CD4-positive, CD25-positive, alpha-beta regulatory T cell (primary cell): ENCODE results near the gene ZMYND8. TPM values are rescaled to one million over a fixed set of nuclear protein-coding genes. Genes with fewer than 3 reads are reported as not detected.
"Not testable (repeated sequence)": the region's sequence is repeated elsewhere in the genome, so short reads cannot be mapped to it uniquely, and the experiment has no call there.

Experiments used
- ATAC-seq, 2 donors: fragments of 150-1000 bp; cut with Tn5 transposase; one replicate each; pipeline ENCODE4 v1.10.0; 2021; ENCODE audit warnings: low read depth in 2 of 2, moderate number of reproducible peaks in 2 of 2, moderate library complexity in 1 of 2
- DNase-seq, 3 donors: peaks; one replicate each; pipeline versions ENCODE4 v3.0.0 to v3.0.0-alpha.2; 2012 to 2022; ENCODE audit warnings: mixed read lengths in 1 of 3
- H3K27ac ChIP-seq: one replicate; pipeline ENCODE4 v1.7.0; 2013; ENCODE audit warnings: mild to moderate bottlenecking, low read length; ENCODE audit not compliant: insufficient read depth, poor library complexity, severe bottlenecking
- H3K27me3 ChIP-seq: one replicate; pipeline ENCODE4 v1.7.0; 2013; ENCODE audit warnings: low read length; ENCODE audit not compliant: control insufficient read depth, insufficient read depth
- H3K36me3 ChIP-seq: one replicate; pipeline ENCODE4 v1.7.0; 2013; ENCODE audit warnings: mild to moderate bottlenecking, low read length, moderate library complexity; ENCODE audit not compliant: control insufficient read depth, insufficient read depth
- H3K4me1 ChIP-seq: 2 replicates; pipeline ENCODE4 v1.7.0; 2013; ENCODE audit warnings: mild to moderate bottlenecking, low read length; ENCODE audit not compliant: insufficient read depth, control insufficient read depth, poor library complexity, severe bottlenecking
- H3K4me3 ChIP-seq: one replicate; pipeline ENCODE4 v1.7.0; 2013; ENCODE audit warnings: low read depth, mild to moderate bottlenecking, low read length, moderate library complexity
- H3K9me3 ChIP-seq, 2 experiments: 1 replicate in 1 of 2; 2 replicates in 1 of 2; pipeline ENCODE4 v1.7.0; 2013; ENCODE audit warnings: low read length in 2 of 2, mild to moderate bottlenecking in 1 of 2, moderate library complexity in 1 of 2; ENCODE audit not compliant: control insufficient read depth in 2 of 2
- H3K27ac Mint-ChIP-seq, 3 donors: one replicate each; pipeline ENCODE4 v1.8.0; 2020 to 2022; ENCODE audit warnings: mild to moderate bottlenecking in 3 of 3, mixed read lengths in 3 of 3, moderate library complexity in 2 of 3
- H3K27me3 Mint-ChIP-seq: one replicate; pipeline ENCODE4 v1.8.0; 2022; ENCODE audit warnings: mild to moderate bottlenecking, mixed read lengths
- H3K36me3 Mint-ChIP-seq: one replicate; pipeline ENCODE4 v1.8.0; 2020; ENCODE audit warnings: mixed read lengths
- H3K4me1 Mint-ChIP-seq, 4 donors: one replicate each; pipeline ENCODE4 v1.8.0; 2020 to 2022; ENCODE audit warnings: mixed read lengths in 4 of 4, mild to moderate bottlenecking in 1 of 4
- H3K4me3 Mint-ChIP-seq, 4 donors: one replicate each; pipeline ENCODE4 v1.8.0; 2020 to 2022; ENCODE audit warnings: mild to moderate bottlenecking in 4 of 4, mixed read lengths in 4 of 4, moderate library complexity in 3 of 4
- H3K9me3 Mint-ChIP-seq, 7 donors: one replicate each; pipeline ENCODE4 v1.8.0; 2020 to 2022; ENCODE audit warnings: mixed read lengths in 7 of 7, mild to moderate bottlenecking in 3 of 7, moderate library complexity in 2 of 7
- polyA plus RNA-seq, 4 donors: library from polyadenylated mRNA; unstranded; fragments of 300-500 nt; fragmentation: Illumina TruSeq; gene quantifications; one replicate each; pipeline ENCODE4 v1.2.3, GENCODE V29; 2021
- total RNA-seq: library from RNA; stranded (reverse); gene quantifications from one replicate; pipeline ENCODE4 v1.2.3, GENCODE V29; 2022

ZMYND8 gene
- total and polyA plus RNA-seq, 5 donors from 2014 or later = 7.5 to 47.2 (median 8.9) TPM

- no peak overlapping the region for H3K4me3 Mint-ChIP-seq
- Histone ChIP-seq H3K4me1 (no peaks in the 10 kb centered on the region), H3K27me3 (no peaks in the 10 kb centered on the region), H3K36me3 (peaks cover 37% of the 10 kb centered on the region), H3K27ac (no peak overlapping the region), H3K9me3 (no peaks in the 10 kb centered on the region), H3K4me3 (no peak overlapping the region)
- peaks cover 22% of the 10 kb centered on the region for H3K36me3 Mint-ChIP-seq
- H3K9me3 Mint-ChIP-seq = no peaks in the 10 kb centered on the region
- no peaks in the 10 kb centered on the region for H3K27me3 Mint-ChIP-seq
- DNase-seq (no peak), ATAC-seq (no peak)
- H3K4me1 Mint-ChIP-seq = peaks cover 0 to 5% (median 1%) of the 10 kb centered on the region in 4 donors
- H3K27ac Mint-ChIP-seq = no peak overlapping the region
These were observed 149.4 kb downstream of the ZMYND8 start for GRCh38 chr20:47206962-47207641.

GRCh38 chr20:47206552-47206951 is 149.9 kb downstream of the ZMYND8 start:
- not testable (repeated sequence) for H3K9me3 ChIP-seq, H3K27ac ChIP-seq, DNase-seq, ATAC-seq, H3K9me3 Mint-ChIP-seq, H3K4me1 ChIP-seq, H3K4me1 Mint-ChIP-seq, H3K27me3 ChIP-seq, H3K4me3 ChIP-seq, H3K27me3 Mint-ChIP-seq, H3K27ac Mint-ChIP-seq, H3K4me3 Mint-ChIP-seq
- H3K36me3 ChIP-seq = peaks cover 31% of the 10 kb centered on the region
- H3K36me3 Mint-ChIP-seq = peaks cover 22% of the 10 kb centered on the region

- Mint-ChIP-seq H3K27me3 (peaks cover under 1% of the 10 kb centered on the region), H3K36me3 (peaks cover 22% of the 10 kb centered on the region), H3K4me3 (no peak overlapping the region), H3K4me1 (peaks cover 0 to 5% (median 1%) of the 10 kb centered on the region in 4 donors), H3K27ac (peak overlapping the region in 1 of 3 donors; percentile 23), H3K9me3 (no peaks in the 10 kb centered on the region)
- no peak overlapping the region for H3K4me3 ChIP-seq
- H3K36me3 ChIP-seq = peaks cover 22% of the 10 kb centered on the region
- H3K9me3 ChIP-seq = no peaks in the 10 kb centered on the region
- no peak overlapping the region for H3K27ac ChIP-seq
- DNase-seq (peak in 1 of 3 donors; percentile 49), ATAC-seq (no peak)
- H3K4me1 ChIP-seq = no peaks in the 10 kb centered on the region
- H3K27me3 ChIP-seq = no peaks in the 10 kb centered on the region
These were observed 150.8 kb downstream of the ZMYND8 start for GRCh38 chr20:47205577-47206123.

- not testable (repeated sequence) for H3K4me1 Mint-ChIP-seq, H3K9me3 ChIP-seq, ATAC-seq, H3K27me3 ChIP-seq, H3K27ac Mint-ChIP-seq, DNase-seq, H3K4me3 Mint-ChIP-seq, H3K27me3 Mint-ChIP-seq, H3K4me1 ChIP-seq, H3K4me3 ChIP-seq, H3K9me3 Mint-ChIP-seq, H3K27ac ChIP-seq
- H3K36me3 Mint-ChIP-seq = peaks cover 18% of the 10 kb centered on the region
- peaks cover 14% of the 10 kb centered on the region for H3K36me3 ChIP-seq
These were observed 151.7 kb downstream of the ZMYND8 start for GRCh38 chr20:47204850-47205122.

- no peak overlapping the region for H3K4me3 ChIP-seq
- no peak overlapping the region for H3K27ac ChIP-seq
- DNase-seq (no peak), ATAC-seq (no peak)
- H3K36me3 ChIP-seq = peaks cover 8% of the 10 kb centered on the region
- no peak overlapping the region for H3K4me3 Mint-ChIP-seq
- no peak overlapping the region for H3K27ac Mint-ChIP-seq
- H3K4me1 ChIP-seq = no peaks in the 10 kb centered on the region
- H3K27me3 ChIP-seq = no peaks in the 10 kb centered on the region
- peaks cover 0 to 5% (median 1%) of the 10 kb centered on the region in 4 donors for H3K4me1 Mint-ChIP-seq
- H3K9me3 ChIP-seq = no peaks in the 10 kb centered on the region
- no peaks in the 10 kb centered on the region for H3K9me3 Mint-ChIP-seq
- peaks cover 13% of the 10 kb centered on the region for H3K36me3 Mint-ChIP-seq
- peaks cover 7% of the 10 kb centered on the region for H3K27me3 Mint-ChIP-seq
These were observed 152.3 kb downstream of the ZMYND8 start for GRCh38 chr20:47204008-47204849.

GRCh38 chr20:47202733-47203667 is 153.5 kb downstream of the ZMYND8 start:
- H3K9me3 Mint-ChIP-seq = no peaks in the 10 kb centered on the region
- H3K27me3 Mint-ChIP-seq = peaks cover 7% of the 10 kb centered on the region
- no peak overlapping the region for H3K4me3 Mint-ChIP-seq
- H3K4me1 Mint-ChIP-seq = peaks cover 0 to 5% (median 1%) of the 10 kb centered on the region in 4 donors
- DNase-seq (no peak), ATAC-seq (no peak)
- no peaks in the 10 kb centered on the region for H3K4me1 ChIP-seq
- H3K27ac ChIP-seq = no peak overlapping the region
- no peaks in the 10 kb centered on the region for H3K9me3 ChIP-seq
- no peaks in the 10 kb centered on the region for H3K36me3 ChIP-seq
- H3K27me3 ChIP-seq = no peaks in the 10 kb centered on the region
- H3K36me3 Mint-ChIP-seq = peaks cover 7% of the 10 kb centered on the region
- peak overlapping the region in 1 of 3 donors; percentile 71 for H3K27ac Mint-ChIP-seq
- no peak overlapping the region for H3K4me3 ChIP-seq

- no peaks in the 10 kb centered on the region for H3K36me3 Mint-ChIP-seq
- Histone ChIP-seq H3K36me3 (no peaks in the 10 kb centered on the region), H3K4me3 (no peak overlapping the region), H3K4me1 (peaks cover 4% of the 10 kb centered on the region), H3K9me3 (no peaks in the 10 kb centered on the region), H3K27ac (no peak overlapping the region), H3K27me3 (no peaks in the 10 kb centered on the region)
- peaks cover 0 to 10% (median 2%) of the 10 kb centered on the region in 4 donors for H3K4me1 Mint-ChIP-seq
- H3K9me3 Mint-ChIP-seq = no peaks in the 10 kb centered on the region
- no peak overlapping the region for H3K27ac Mint-ChIP-seq
- peaks cover 7% of the 10 kb centered on the region for H3K27me3 Mint-ChIP-seq
- no peak overlapping the region for H3K4me3 Mint-ChIP-seq
- DNase-seq (no peak), ATAC-seq (no peak)
These were observed 155.3 kb downstream of the ZMYND8 start for GRCh38 chr20:47201074-47201730.
